8988T (cell line): ENCODE results near the gene SLC26A8.
"Not testable (repeated sequence)": the region's sequence is repeated elsewhere in the genome, so short reads cannot be mapped to it uniquely, and the experiment has no call there.

Experiments used
- DNase-seq: peaks from one replicate; pipeline ENCODE4 v3.0.0; 2011

SLC26A8 gene

DNA sequence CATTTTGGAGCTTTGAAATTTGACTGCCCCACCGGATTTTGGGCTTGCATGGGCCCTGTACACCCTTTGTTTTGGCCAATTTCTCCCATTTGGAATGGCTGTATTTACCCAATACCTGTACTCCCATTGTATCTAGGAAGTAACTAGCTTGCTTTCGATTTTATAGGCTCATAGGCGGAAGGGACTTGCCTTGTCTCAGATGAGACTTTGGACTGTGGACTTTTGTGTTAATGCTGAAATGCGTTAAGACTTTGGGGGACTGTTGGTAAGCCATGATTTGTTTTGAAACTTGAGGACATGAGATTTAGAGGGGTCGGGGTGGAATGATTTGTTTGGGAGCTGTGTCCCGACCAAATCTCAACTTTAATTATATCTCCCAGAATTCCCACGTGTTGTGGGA is 83.3 kb downstream of the SLC26A8 start:
- not testable (repeated sequence) for DNase-seq

DNA sequence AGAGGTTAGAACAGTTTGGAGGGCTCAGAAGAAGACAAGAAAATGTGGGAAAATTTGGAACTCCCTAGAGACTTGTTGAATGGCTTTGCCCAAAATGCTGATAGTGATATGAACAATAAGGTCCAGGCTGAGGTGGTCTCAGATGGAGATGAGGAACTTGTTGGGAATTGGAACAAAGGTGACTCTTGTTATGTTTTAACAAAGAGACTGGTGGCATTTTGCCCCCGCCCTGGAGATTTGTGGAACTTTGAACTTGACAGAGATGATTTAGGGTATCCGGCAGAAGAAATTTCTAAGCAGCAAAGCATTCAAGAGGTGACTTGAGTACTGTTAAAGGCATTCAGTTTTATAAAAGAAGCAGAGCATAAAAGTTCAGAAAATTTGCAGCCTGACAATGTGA is 84.4 kb downstream of the SLC26A8 start:
- DNase-seq: not testable (repeated sequence)

- DNase-seq: not testable (repeated sequence)
Observed at GRCh38 chr6:35939259-35939658, 85.2 kb downstream of the SLC26A8 start.

DNA sequence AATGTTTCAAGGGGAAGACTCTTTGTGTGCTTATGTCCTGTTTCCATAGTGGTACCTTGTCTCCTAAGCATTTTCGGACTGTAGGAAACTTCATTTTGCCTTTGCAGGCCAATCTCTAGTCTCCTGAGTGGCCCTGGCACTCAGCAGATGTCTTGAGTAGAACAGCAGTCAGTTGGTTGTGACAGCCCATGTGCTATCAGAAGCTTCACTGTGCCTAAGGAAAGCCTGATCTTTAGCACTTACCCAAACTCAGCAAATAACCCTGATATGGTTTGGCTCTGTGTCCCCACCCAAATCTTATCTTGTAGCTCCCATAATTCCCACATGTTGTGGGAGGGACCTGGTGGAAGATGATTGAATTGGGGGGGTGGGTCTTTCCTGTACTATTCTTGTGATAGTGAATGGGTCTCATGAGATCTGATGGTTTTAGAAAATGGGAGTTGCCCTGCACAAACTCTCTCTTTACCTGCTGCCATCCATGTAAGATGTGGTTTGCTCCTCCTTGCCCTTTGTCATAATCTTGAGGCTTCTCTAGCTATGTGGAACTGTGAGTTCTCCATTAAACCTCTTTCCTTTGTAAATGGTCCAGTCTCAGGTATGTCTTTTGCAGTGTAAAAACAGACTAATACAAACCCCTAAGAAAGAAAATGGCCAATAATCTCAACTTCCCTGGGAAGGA is 87.6 kb downstream of the SLC26A8 start:
- DNase-seq: no peak

DNA sequence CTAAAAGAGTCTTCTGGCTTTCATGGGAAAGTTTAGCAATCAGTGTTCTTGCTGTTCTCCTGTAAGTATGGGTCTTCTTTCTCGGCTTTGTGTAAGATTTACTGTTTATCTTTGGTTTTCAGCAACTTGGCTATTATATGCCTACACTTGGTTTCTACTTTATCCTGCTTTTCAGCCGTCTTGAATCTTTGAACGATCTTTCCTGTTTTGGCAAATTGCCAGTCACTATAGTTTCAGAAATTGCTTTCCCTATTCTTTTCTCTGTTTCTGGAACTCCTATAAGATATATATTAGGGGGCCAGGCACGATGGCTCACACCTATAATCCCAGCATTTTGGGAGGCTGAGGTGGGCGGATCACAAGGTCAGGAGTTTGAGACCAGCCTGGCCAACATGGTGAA is 89.0 kb downstream of the SLC26A8 start:
- DNase-seq: no peak

DNA sequence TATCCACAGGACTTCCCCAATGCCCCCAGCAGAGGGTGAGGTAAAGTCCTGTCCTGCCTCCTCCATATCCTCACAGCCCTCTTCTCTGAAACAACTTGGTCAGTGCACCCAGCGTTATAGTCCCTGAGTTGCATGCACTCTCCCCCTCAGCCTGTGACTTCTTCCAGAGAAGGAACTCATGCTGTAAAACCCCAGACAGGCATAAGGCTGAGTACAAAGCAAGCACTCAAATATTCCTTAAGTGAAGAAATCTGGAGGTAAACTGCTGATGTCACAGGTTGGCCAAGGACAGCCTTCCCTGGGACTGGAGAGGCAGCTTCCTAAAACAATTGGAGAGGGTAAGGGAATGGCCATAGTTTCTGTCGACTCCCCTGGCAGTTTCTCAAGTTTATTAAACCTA is 90.6 kb downstream of the SLC26A8 start:
- no peak for DNase-seq

DNA sequence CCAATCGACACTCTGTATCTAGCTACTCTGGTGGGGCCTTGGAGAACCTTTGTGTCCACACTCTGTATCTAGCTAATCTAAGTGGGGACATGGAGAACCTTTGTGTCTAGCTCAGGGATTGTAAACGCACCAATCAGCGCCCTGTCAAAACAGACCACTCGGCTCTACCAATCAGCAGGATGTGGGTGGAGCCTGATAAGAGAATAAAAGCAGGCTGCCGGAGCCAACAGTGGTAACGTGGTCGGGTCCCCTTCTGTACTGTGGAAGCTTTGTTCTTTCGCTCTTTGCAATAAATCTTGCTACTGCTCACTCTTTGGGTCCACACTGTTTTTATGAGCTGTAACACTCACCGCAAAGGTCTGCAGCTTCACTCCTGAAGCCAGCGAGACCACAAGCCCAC is 92.6 kb downstream of the SLC26A8 start:
- not testable (repeated sequence) for DNase-seq

DNA sequence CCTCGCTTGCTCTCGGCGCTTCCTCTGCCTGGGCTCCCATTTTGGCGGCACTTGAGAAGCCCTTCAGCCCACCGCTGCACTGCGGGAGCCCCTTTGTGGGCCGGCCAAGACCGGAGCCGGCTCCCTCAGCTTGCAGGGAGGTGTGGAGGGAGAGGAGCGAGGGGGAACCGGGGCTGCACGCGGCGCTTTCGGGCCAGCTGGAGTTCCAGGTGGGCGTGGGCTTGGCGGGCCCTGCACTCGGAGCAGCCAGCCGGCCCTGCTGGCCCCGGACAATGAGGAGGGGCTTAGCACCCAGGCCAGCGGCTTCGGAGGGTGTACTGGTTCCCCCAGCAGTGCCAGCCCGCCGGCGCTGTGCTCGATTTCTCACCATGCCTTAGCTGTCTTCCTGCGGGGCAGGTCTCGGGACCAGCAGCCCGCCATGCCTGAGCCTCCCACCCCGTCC is 93.3 kb downstream of the SLC26A8 start:
- no peak for DNase-seq

DNA sequence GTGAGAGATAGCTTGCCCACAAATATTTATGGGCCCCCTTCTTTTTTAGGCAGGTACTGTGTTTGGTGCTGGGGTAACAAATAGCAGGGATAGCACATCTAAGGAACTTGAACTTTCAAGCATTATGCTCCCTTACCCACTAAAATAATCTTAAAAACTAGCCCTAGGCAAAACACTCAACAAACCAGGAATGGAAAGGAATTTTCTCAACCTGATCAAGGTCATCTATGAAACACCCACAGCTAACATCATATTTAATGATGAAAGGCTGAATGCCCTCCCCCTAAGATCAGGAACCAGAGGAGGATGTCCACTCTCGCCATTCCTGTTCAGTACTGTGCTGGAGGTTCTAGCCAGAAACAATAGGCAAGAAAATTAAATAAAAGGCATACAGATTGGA is 94.8 kb downstream of the SLC26A8 start:
- DNase-seq: no peak

GRCh38 chr6:35926509-35927215 is 97.8 kb downstream of the SLC26A8 start:
- no peak for DNase-seq

- DNase-seq: no peak
Observed at GRCh38 chr6:35925961-35926360, 98.5 kb downstream of the SLC26A8 start.

GRCh38 chr6:35924146-35924545 is 100.3 kb downstream of the SLC26A8 start:
- DNase-seq: no peak

- DNase-seq: no peak
Observed at GRCh38 chr6:35922139-35922554, 102.3 kb downstream of the SLC26A8 start.

- DNase-seq: peak; percentile 96
Observed at GRCh38 chr6:35920793-35921732, 103.4 kb downstream of the SLC26A8 start, which contains the start of gene SRPK1. Gene SRPK1, minus strand, starts transcription at chr6:35921098. Its CDS starts 42 bp downstream, at chr6:35921056.

GRCh38 chr6:35919827-35920751 is 104.4 kb downstream of the SLC26A8 start:
- DNase-seq: no peak

DNA sequence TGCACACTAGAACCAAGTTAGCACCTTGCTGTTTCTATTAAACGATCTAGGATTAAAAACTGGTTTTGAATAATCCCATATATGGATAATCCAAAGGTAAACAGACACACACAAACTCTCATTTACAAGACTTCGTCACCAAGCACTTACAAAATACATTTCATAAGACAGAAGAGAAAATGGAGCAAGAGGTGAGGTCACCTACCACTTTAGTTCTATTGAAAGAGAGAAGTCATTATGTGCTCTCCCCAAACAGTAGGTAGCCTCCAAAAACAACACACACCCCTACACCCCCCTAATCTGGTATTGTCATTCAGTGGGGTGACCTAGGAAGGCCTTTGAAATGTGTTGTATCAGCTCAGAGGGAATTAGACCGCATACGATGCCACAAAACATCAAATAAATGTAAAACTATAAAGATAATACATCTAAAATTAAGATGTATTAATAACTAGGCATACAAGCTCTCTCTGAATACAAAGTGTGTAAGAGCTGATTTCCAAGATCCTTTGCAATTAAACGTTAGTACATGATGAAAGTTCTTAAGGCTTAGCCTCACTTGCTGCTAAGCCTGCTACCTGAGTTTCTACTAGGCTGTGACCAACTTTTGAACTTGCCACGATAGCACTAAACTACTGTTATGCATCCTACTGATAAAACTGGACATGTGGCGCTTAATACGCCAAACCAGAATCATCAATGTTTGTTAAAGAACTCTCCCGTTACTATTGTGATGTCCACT is 105.2 kb downstream of the SLC26A8 start:
- no peak for DNase-seq

- DNase-seq: not testable (repeated sequence)
Observed at GRCh38 chr6:35916893-35917292, 107.5 kb downstream of the SLC26A8 start.

- no peak for DNase-seq
Observed at GRCh38 chr6:35916056-35916455, 108.4 kb downstream of the SLC26A8 start.

DNA sequence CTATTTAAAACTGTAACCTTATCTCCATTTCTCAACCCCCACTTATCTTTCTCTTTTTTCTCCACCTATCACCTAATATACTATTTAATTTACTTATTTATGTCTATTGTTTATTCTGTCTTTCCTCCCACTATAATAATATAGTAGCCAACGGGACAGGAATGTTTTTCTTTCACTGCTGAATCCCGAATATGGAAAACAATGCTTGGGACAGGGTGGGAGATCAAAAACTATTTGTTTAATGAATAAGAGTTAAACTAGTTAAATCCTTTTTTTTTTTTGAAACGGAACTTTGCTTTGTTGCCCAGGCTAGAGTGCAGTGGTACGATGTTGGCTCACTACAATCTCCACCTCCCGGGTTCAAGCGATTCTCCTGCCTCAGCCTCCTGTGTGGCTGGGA is 109.9 kb downstream of the SLC26A8 start:
- no peak for DNase-seq

- no peak for DNase-seq
Observed at GRCh38 chr6:35911871-35912653, 112.4 kb downstream of the SLC26A8 start.

GRCh38 chr6:35909571-35909970 is 114.9 kb downstream of the SLC26A8 start:
- DNase-seq: not testable (repeated sequence)
